ENCODE measurements around the gene GGTLC2.

GGTLC2 gene

GRCh38 chr22:22667966-22668880 lies 23.8 kb downstream of the GGTLC2 start:
- no peak for DNase-seq (ENCODE audit: extremely low read depth, low read depth)
- no peak for TF ChIP-seq CTCF (IDR thresholded peaks at IDR 0.05; ENCODE audit: low read depth, low read length)

GRCh38 chr22:22669093-22669492 lies 24.7 kb downstream of the GGTLC2 start:
- TF ChIP-seq CTCF (IDR thresholded peaks at IDR 0.05; ENCODE audit: low read depth, low read length): no peak
- DNase-seq (ENCODE audit: extremely low read depth, low read depth): no peak

GRCh38 chr22:22670076-22670795 lies 25.8 kb downstream of the GGTLC2 start:
- TF ChIP-seq CTCF (IDR thresholded peaks at IDR 0.05; ENCODE audit: low read depth, low read length): no peak

GRCh38 chr22:22671506-22671905 lies 27.1 kb downstream of the GGTLC2 start:
- no peak for DNase-seq (ENCODE audit: extremely low read depth, low read depth)
- no peak for TF ChIP-seq CTCF (IDR thresholded peaks at IDR 0.05; ENCODE audit: low read depth, low read length)

More at GRCh38 chr22:22670076-22670795, 25.8 kb downstream of the GGTLC2 start:
- DNase-seq (ENCODE audit: extremely low read depth, low read depth): no peak

GRCh38 chr22:22673099-22673498 lies 28.7 kb downstream of the GGTLC2 start:
- TF ChIP-seq CTCF (IDR thresholded peaks at IDR 0.05; ENCODE audit: low read depth, low read length): no peak
- no peak for DNase-seq (ENCODE audit: extremely low read depth, low read depth)

GRCh38 chr22:22673628-22674027 lies 29.2 kb downstream of the GGTLC2 start:
- no peak for DNase-seq (ENCODE audit: extremely low read depth, low read depth)
- no peak for TF ChIP-seq CTCF (IDR thresholded peaks at IDR 0.05; ENCODE audit: low read depth, low read length)

DNA sequence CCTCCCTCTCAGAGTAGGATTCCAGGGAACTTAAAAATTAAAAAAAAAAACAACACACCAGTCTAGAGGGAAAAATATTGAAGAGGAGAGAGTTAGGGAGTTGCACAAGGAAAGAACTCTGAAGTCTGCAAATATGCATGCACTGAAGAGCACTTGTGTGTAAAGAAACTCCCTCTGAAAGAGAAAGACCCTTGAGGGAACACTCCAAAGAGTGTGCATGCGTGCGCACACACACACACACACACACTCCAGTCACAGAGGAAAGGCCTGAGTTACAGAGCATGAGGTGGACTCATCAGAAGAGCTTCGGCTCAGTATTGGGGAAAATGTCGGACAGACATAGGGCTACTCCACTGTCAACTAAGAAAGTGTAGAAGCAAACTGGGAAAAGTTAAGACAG lies 30.1 kb downstream of the GGTLC2 start:
- TF ChIP-seq CTCF (IDR thresholded peaks at IDR 0.05; ENCODE audit: low read depth, low read length): no peak
- no peak for DNase-seq (ENCODE audit: extremely low read depth, low read depth)
